Cortex of kidney (tissue), 1 donor: Measurements from ENCODE around the gene ZNF174.

ENCODE experiments used
- DNase-seq: peaks from one replicate; lab custom pipeline; 2025; lab: John Stamatoyannopoulos, UW

ZNF174 gene

GRCh38 chr16:3400779-3401688 is at the start of gene ZNF174, which contains the start of gene ZSCAN32:
ZNF174 (plus strand) TSS chr16:3401215; CDS start chr16:3402005, 790 bp downstream.
ZSCAN32 (minus strand) TSS chr16:3401004; CDS start chr16:3397557, 3,447 bp downstream.
- peak; percentile 98 for DNase-seq

- DNase-seq, result no peak
Measured at GRCh38 chr16:3355589-3355988, 45.4 kb upstream of the ZNF174 start, which contains the start of gene OR2C1. OR2C1 (plus strand) TSS chr16:3355889; CDS start chr16:3355941, 52 bp downstream.

GRCh38 chr16:3356118-3356517 is 44.9 kb upstream of the ZNF174 start:
- no peak for DNase-seq

GRCh38 chr16:3358871-3359270 is 42.1 kb upstream of the ZNF174 start:
- DNase-seq, result no peak

- DNase-seq, result no peak
Measured at GRCh38 chr16:3362931-3363330, 38.1 kb upstream of the ZNF174 start.

- DNase-seq, result no peak
Measured at GRCh38 chr16:3363793-3364192, 37.2 kb upstream of the ZNF174 start.

GRCh38 chr16:3364774-3365427 is 36.1 kb upstream of the ZNF174 start:
- DNase-seq, result no peak

GRCh38 chr16:3369073-3369472 is 31.9 kb upstream of the ZNF174 start:
- DNase-seq, result no peak

GRCh38 chr16:3375680-3376079 is 25.3 kb upstream of the ZNF174 start:
- no peak for DNase-seq

- DNase-seq, result no peak
Measured at GRCh38 chr16:3377917-3378316, 23.1 kb upstream of the ZNF174 start.

GRCh38 chr16:3383045-3383448 is 18.0 kb upstream of the ZNF174 start:
- no peak for DNase-seq

- DNase-seq, result no peak
Measured at GRCh38 chr16:3388325-3388724, 12.7 kb upstream of the ZNF174 start.

- no peak for DNase-seq
Measured at GRCh38 chr16:3389663-3390338, 11.2 kb upstream of the ZNF174 start.

GRCh38 chr16:3400446-3400778 is 603 bp upstream of the ZNF174 start:
- no peak for DNase-seq

- DNase-seq, result no peak
Measured at GRCh38 chr16:3401719-3402397, 843 bp downstream of the ZNF174 start.

- no peak for DNase-seq
Measured at GRCh38 chr16:3408561-3409197, 7.7 kb downstream of the ZNF174 start.

- no peak for DNase-seq
Measured at GRCh38 chr16:3413730-3414379, 12.8 kb downstream of the ZNF174 start.

GRCh38 chr16:3431779-3432219 is 30.8 kb downstream of the ZNF174 start:
- no peak for DNase-seq

GRCh38 chr16:3434373-3434772 is 33.4 kb downstream of the ZNF174 start:
- DNase-seq, result no peak

- DNase-seq, result no peak
Measured at GRCh38 chr16:3439637-3440036, 38.6 kb downstream of the ZNF174 start.
